ENCODE data around the gene MYO15B. TPM values are rescaled to one million over a fixed set of nuclear protein-coding genes. Genes with fewer than 3 reads are reported as not detected.

Gene MYO15B
- total RNA-seq, 2 experiments from 2014 or later, result 8.9 to 19.2 TPM

GRCh38 chr17:75673487-75673886, 85.9 kb downstream of the MYO15B start:
- Histone ChIP-seq H3K36me3 (ENCODE audit: insufficient read depth, low read length) (peaks cover 88% of the 10 kb centered on the region), H3K4me3 (ENCODE audit: low read depth, low read length, poor library complexity, severe bottlenecking) (no peak overlapping the region), H3K4me2 (ENCODE audit: low read length) (no peak overlapping the region), H2AFZ (ENCODE audit: low read length) (no peak overlapping the region), H3K9me2 (ENCODE audit: insufficient read depth, low read length) (no peaks in the 10 kb centered on the region), H4K20me1 (ENCODE audit: insufficient read depth, low read length) (0 out of 2 replicates have a peak, but pooled peaks cover 3% of the 10 kb centered on the region), H3K79me2 (ENCODE audit: insufficient read depth, low read depth, low read length) (peaks cover 72% of the 10 kb centered on the region), H3K27ac (ENCODE audit: low read depth, low read length, poor library complexity, severe bottlenecking) (peak overlapping the region; percentile 31), H3K4me1 (ENCODE audit: insufficient read depth, low read length, poor library complexity, severe bottlenecking) (peaks cover 20% of the 10 kb centered on the region), H3K9me3 (ENCODE audit: low read length) (no peaks in the 10 kb centered on the region)
- no peak for DNase-seq (ENCODE audit: low spot score)
- no TSS peak for BruUV-seq (replicated peaks)
- CTCF ChIA-PET (ENCODE audit: unreplicated experiment), result no interaction called here
- POLR2A ChIA-PET, result interaction anchor here (0.9 to 2.1 kb wide), 2 partner anchors 15 to 90 kb away, joined by 3 to 8 read pairs; no protein-coding TSS in a partner anchor
- intact Hi-C loops (cut with micrococcal nuclease; ENCODE audit: unreplicated experiment), result no loop called here
- TF ChIP-seq EZH2phosphoT487 (IDR thresholded peaks at IDR 0.05; ENCODE audit: borderline replicate concordance, low read depth, low read length) (no peak), CTCF (conservative IDR thresholded peaks at IDR 0.05; ENCODE audit: low read length) (no peak)

Other genes starting within 250 kb of the MYO15B start
- 240 and 244 TPM in 2 replicates for gene GRB2, start 182.1 kb upstream of the MYO15B start, total RNA-seq (2014; rRNA removed; shearing (Covaris generic))
- 294 and 308 TPM in 2 replicates for gene GRB2, start 182.1 kb upstream of the MYO15B start, total RNA-seq (2022)
- 36.9 and 60.6 TPM in 2 replicates for gene TMEM94, start 131.2 kb upstream of the MYO15B start, total RNA-seq (2014; rRNA removed; shearing (Covaris generic))
- 109 and 121 TPM in 2 replicates for gene TMEM94, start 131.2 kb upstream of the MYO15B start, total RNA-seq (2022)
- gene CASKIN2, start 72.3 kb upstream of the MYO15B start, total RNA-seq (2014; rRNA removed; shearing (Covaris generic)), result not detected in 2 replicates
- gene CASKIN2, start 72.3 kb upstream of the MYO15B start, total RNA-seq (2022), result 0.24 and 1.0 TPM in 2 replicates
- 45.4 and 57.4 TPM in 2 replicates for gene TSEN54, start 71.3 kb upstream of the MYO15B start, total RNA-seq (2014; rRNA removed; shearing (Covaris generic))
- 57.9 and 69.8 TPM in 2 replicates for gene TSEN54, start 71.3 kb upstream of the MYO15B start, total RNA-seq (2022)
- 10.7 and 12.6 TPM in 2 replicates for gene LLGL2, start 62.1 kb upstream of the MYO15B start, total RNA-seq (2014; rRNA removed; shearing (Covaris generic))
- gene LLGL2, start 62.1 kb upstream of the MYO15B start, total RNA-seq (2022), result 20.9 and 21.6 TPM in 2 replicates
- 0.06 TPM in 1 of 2 replicates, not detected in the other for gene SMIM5, start 45.6 kb downstream of the MYO15B start, total RNA-seq (2014; rRNA removed; shearing (Covaris generic))
- gene SMIM5, start 45.6 kb downstream of the MYO15B start, total RNA-seq (2022), result not detected in 2 replicates
- 90.0 and 91.9 TPM in 2 replicates for gene RECQL5, start 79.4 kb downstream of the MYO15B start, total RNA-seq (2014; rRNA removed; shearing (Covaris generic))
- gene RECQL5, start 79.4 kb downstream of the MYO15B start, total RNA-seq (2022), result 133 and 139 TPM in 2 replicates
- gene SAP30BP, start 79.5 kb downstream of the MYO15B start, total RNA-seq (2014; rRNA removed; shearing (Covaris generic)), result 122 and 127 TPM in 2 replicates
- gene SAP30BP, start 79.5 kb downstream of the MYO15B start, total RNA-seq (2022), result 180 and 187 TPM in 2 replicates
- 0.66 and 2.0 TPM in 2 replicates for gene ITGB4, start 133.7 kb downstream of the MYO15B start, total RNA-seq (2014; rRNA removed; shearing (Covaris generic))
- gene ITGB4, start 133.7 kb downstream of the MYO15B start, total RNA-seq (2022), result 1.9 and 3.9 TPM in 2 replicates
- 88.2 and 99.4 TPM in 2 replicates for gene GALK1, start 177.4 kb downstream of the MYO15B start, total RNA-seq (2014; rRNA removed; shearing (Covaris generic))
- 74.8 and 76.5 TPM in 2 replicates for gene GALK1, start 177.4 kb downstream of the MYO15B start, total RNA-seq (2022)
- gene UNK, start 197.0 kb downstream of the MYO15B start, total RNA-seq (2014; rRNA removed; shearing (Covaris generic)), result 41.5 and 44.0 TPM in 2 replicates
- gene UNK, start 197.0 kb downstream of the MYO15B start, total RNA-seq (2022), result 67.6 and 77.3 TPM in 2 replicates

Data from OCI-LY7 (cell line).